HCT116 (cell line): Measurements from ENCODE around the gene DIAPH3. TPM values are rescaled to one million over a fixed set of nuclear protein-coding genes. Genes with fewer than 3 reads are reported as not detected.

Experiments
- ATAC-seq: fragments of 200-7000 bp; cut with Tn5 transposase; 2 replicates; pipeline ENCODE4 v1.9.1; 2020; ENCODE audit warnings: mild to moderate bottlenecking, moderate library complexity
- BruUV-seq: library from RNA; stranded (reverse); fragments of 400-500 nt; replicated peaks from 2 replicates; lab custom pipeline; 2021; lab: Mats Ljungman, UMichigan
- CTCF ChIA-PET: fragments of 300-600 bp; sonication (Branson Sonifier 250); formaldehyde crosslinking; loops from one replicate; lab custom pipeline; 2021; ENCODE audit warnings: antibody characterized with exemption; lab: Charles Lee
- POLR2A ChIA-PET: fragments of 300-600, 350-600 bp; sonication (Branson Sonifier 250); formaldehyde crosslinking; loops from one replicate; lab custom pipeline; 2021; ENCODE audit warnings: antibody characterized with exemption; lab: Charles Lee
- RAD21 ChIA-PET, 2 experiments: fragments of 300-600 bp; sonication (Branson Sonifier 250); formaldehyde crosslinking; loops; one replicate each; lab custom pipeline; 2023; ENCODE audit warnings: low total read pairs in 2 of 2; ENCODE audit not compliant: uncharacterized antibody in 2 of 2, unreplicated experiment in 2 of 2, low non-redundant PET in 1 of 2; lab: Charles Lee
- DNase-seq: peaks from one replicate; pipeline ENCODE4 v3.0.0-alpha.2; 2010; ENCODE audit warnings: low read depth, low spot score
- H2AFZ ChIP-seq: fragments of 200-600 bp; shearing (Covaris generic), sonication (generic); 2 replicates; pipeline ENCODE4 v1.6.1; 2017; ENCODE audit warnings: low read depth, mixed run types, mixed read lengths, antibody characterized with exemption, low read length; ENCODE audit not compliant: poor library complexity, severe bottlenecking
- H3K27ac ChIP-seq: 2 replicates; pipeline ENCODE4 v1.5.1; 2012; ENCODE audit warnings: low read depth, low read length
- H3K27me3 ChIP-seq: fragments of 200-600 bp; sonication (generic); 2 replicates; pipeline ENCODE4 v1.6.1; 2016; ENCODE audit warnings: mixed run types, low read length, mixed read lengths; ENCODE audit not compliant: insufficient read depth
- H3K36me3 ChIP-seq, 2 experiments: fragments of 200-500 bp in 1 of 2; fragments of 200-600 bp in 1 of 2; sonication (Bioruptor generic) in 1 of 2; sonication (generic) in 1 of 2; 2 replicates each; pipeline versions ENCODE4 v1.5.1 to v1.6.1; 2014 to 2016; ENCODE audit warnings: low read length in 2 of 2, inconsistent platforms in 1 of 2, mixed read lengths in 1 of 2, mixed run types in 1 of 2; ENCODE audit not compliant: insufficient read depth in 2 of 2, control insufficient read depth in 1 of 2
- H3K4me1 ChIP-seq, 2 experiments: fragments of 200-600 bp in 1 of 2; sonication (generic) in 1 of 2; 2 replicates each; pipeline versions ENCODE4 v1.5.1 to v1.6.1; 2012 to 2017; ENCODE audit warnings: low read length in 2 of 2, inconsistent platforms in 1 of 2, mild to moderate bottlenecking in 1 of 2, mixed read lengths in 1 of 2, mixed run types in 1 of 2, moderate library complexity in 1 of 2; ENCODE audit not compliant: insufficient read depth in 2 of 2, control insufficient read depth in 1 of 2
- H3K4me2 ChIP-seq: fragments of 200-600 bp; sonication (generic); 2 replicates; pipeline ENCODE4 v1.6.1; 2017; ENCODE audit warnings: mixed run types, low read length, mixed read lengths
- H3K4me3 ChIP-seq, 2 experiments: fragments of 200-600 bp in 1 of 2; sonication (generic) in 1 of 2; replicated peaks in 1 of 2; 2 replicates each; pipeline ENCODE4 v1.5.1; 2011 to 2016; ENCODE audit warnings: low read length in 2 of 2, control low read depth in 1 of 2, low read depth in 1 of 2, mild to moderate bottlenecking in 1 of 2, mixed read lengths in 1 of 2, mixed run types in 1 of 2
- H3K79me2 ChIP-seq: fragments of 200-600 bp; sonication (generic); 2 replicates; pipeline ENCODE4 v1.6.1; 2017; ENCODE audit warnings: mild to moderate bottlenecking, mixed run types, low read length, moderate library complexity, mixed read lengths; ENCODE audit not compliant: insufficient read depth
- H3K9ac ChIP-seq: fragments of 200-600 bp; sonication (generic); 2 replicates; pipeline ENCODE4 v1.6.1; 2016; ENCODE audit warnings: low read length, mixed read lengths
- H3K9me2 ChIP-seq: fragments of 200-600 bp; sonication (generic), shearing (Covaris generic); 2 replicates; pipeline ENCODE4 v1.6.1; 2017; ENCODE audit warnings: mixed run types, mild to moderate bottlenecking, moderate library complexity; ENCODE audit not compliant: insufficient read depth
- H3K9me3 ChIP-seq, 2 experiments: fragments of 200-500 bp in 1 of 2; fragments of 200-600 bp in 1 of 2; sonication (Bioruptor generic) in 1 of 2; sonication (generic) in 1 of 2; 2 replicates each; pipeline ENCODE4 v1.6.1; 2014 to 2017; ENCODE audit warnings: low read length in 2 of 2, mixed read lengths in 2 of 2, inconsistent platforms in 1 of 2, low read depth in 1 of 2, mild to moderate bottlenecking in 1 of 2, mixed run types in 1 of 2, moderate library complexity in 1 of 2; ENCODE audit not compliant: control insufficient read depth in 1 of 2, insufficient read depth in 1 of 2
- H4K20me1 ChIP-seq: fragments of 200-600 bp; sonication (generic), shearing (Covaris generic); 2 replicates; pipeline ENCODE4 v1.6.1; 2017; ENCODE audit warnings: mixed run types, mild to moderate bottlenecking, moderate library complexity; ENCODE audit not compliant: insufficient read depth
- ELF1 ChIP-seq: IDR thresholded peaks from 2 replicates; pipeline ENCODE4 v1.6.1; 2012; ENCODE audit warnings: low read depth, borderline replicate concordance
- EZH2 ChIP-seq: fragments of 200-600 bp; sonication (generic); IDR thresholded peaks from 2 replicates; pipeline ENCODE4 v1.6.1; 2017; ENCODE audit warnings: antibody characterized with exemption, mixed run types
- EZH2phosphoT487 ChIP-seq: fragments of 200-600 bp; IDR thresholded peaks from 2 replicates; pipeline ENCODE4 v1.6.1; 2018; ENCODE audit warnings: antibody characterized with exemption, borderline replicate concordance
- FOSL1 ChIP-seq: IDR thresholded peaks from 2 replicates; pipeline ENCODE4 v1.6.1; 2012; ENCODE audit warnings: low read depth
- POLR2A ChIP-seq: IDR thresholded peaks from 2 replicates; pipeline ENCODE4 v1.7.0; 2011; ENCODE audit warnings: borderline replicate concordance; ENCODE audit not compliant: insufficient read depth, insufficient read length; ENCODE audit errors: extremely low read depth
- RAD21 ChIP-seq: IDR thresholded peaks from 2 replicates; pipeline ENCODE4 v1.6.1; 2012; ENCODE audit warnings: low read depth, mild to moderate bottlenecking
- SIN3A ChIP-seq: IDR thresholded peaks from 2 replicates; pipeline ENCODE4 v1.6.1; 2012; ENCODE audit warnings: low read depth
- SP1 ChIP-seq: IDR thresholded peaks from 2 replicates; pipeline ENCODE4 v1.6.1; 2012; ENCODE audit warnings: low read depth
- TCF7L2 ChIP-seq: IDR thresholded peaks from 2 replicates; pipeline ENCODE4 v1.7.0; 2011; ENCODE audit warnings: borderline replicate concordance, inconsistent platforms; ENCODE audit not compliant: insufficient read depth, insufficient read length; ENCODE audit errors: extremely low read depth
- YY1 ChIP-seq: IDR thresholded peaks from 2 replicates; pipeline ENCODE4 v1.6.1; 2011; ENCODE audit warnings: low read length, low read depth, moderate library complexity, mild to moderate bottlenecking; ENCODE audit not compliant: insufficient replicate concordance; ENCODE audit errors: extremely low read depth
- intact Hi-C: fragments of 100-400 bp; cut with micrococcal nuclease; formaldehyde crosslinking; loops from 2 replicates; pipeline ENCODE4 v1.10.0; 2022
- total RNA-seq: library from RNA; stranded (reverse); gene quantifications from one replicate; pipeline ENCODE4 v1.2.1, GENCODE V29; 2021; ENCODE audit not compliant: unreplicated experiment
- TF ChIP-seq, protein P1 (sequence below), 3 experiments: fragments of 200-600 bp in 1 of 3; sonication (generic) in 1 of 3; IDR thresholded peaks in 2 of 3; conservative IDR thresholded peaks in 1 of 3; 2 replicates each; pipeline ENCODE4 v1.5.1; 2012 to 2017; ENCODE audit warnings: low read depth in 2 of 3, low read length in 2 of 3, antibody characterized with exemption in 1 of 3, borderline replicate concordance in 1 of 3, control low read depth in 1 of 3, mild to moderate bottlenecking in 1 of 3, mixed read lengths in 1 of 3, mixed run types in 1 of 3, moderate library complexity in 1 of 3; ENCODE audit not compliant: insufficient read depth in 1 of 3
- TF ChIP-seq, protein P2 (sequence below): IDR thresholded peaks from 2 replicates; pipeline ENCODE4 v1.6.1; 2012
- TF ChIP-seq, protein P3 (sequence below): IDR thresholded peaks from 2 replicates; pipeline ENCODE4 v1.6.1; 2011; ENCODE audit warnings: mild to moderate bottlenecking, low read length, moderate library complexity; ENCODE audit not compliant: insufficient replicate concordance; ENCODE audit errors: extremely low read depth

Gene DIAPH3
- total RNA-seq, 1 experiment from 2014 or later, result 22.8 TPM

DNA sequence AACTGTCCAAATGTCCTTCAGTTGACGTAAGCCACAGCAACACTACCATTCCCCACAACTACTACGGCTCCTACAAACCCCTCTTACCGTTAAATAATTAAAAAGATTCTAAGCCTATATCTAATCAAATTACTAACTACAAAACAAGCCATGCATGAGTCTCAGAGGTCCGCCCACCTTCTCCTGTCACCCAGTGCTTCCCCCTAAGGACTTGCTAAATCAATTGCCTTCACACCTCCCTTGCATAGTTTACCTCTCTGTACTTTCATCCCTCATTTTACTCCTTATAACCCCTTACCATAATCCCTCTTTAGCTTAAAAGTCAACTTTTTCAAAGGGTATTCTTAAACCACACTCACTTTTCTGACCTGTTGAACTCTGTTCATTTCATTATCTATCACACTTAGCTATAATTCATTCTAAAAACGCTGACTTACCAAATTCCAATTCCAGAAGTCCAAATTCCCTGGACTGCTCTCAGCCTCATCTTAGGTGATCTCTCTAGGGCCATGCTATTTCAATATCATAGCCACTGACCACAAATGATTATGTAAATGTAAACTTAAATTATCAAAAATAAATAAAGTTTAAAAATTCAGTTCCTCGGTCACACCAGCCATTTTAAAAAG, 187.8 kb downstream of the DIAPH3 start:
- CTCF ChIA-PET, result no interaction called here
- ATAC-seq, result no peak
- POLR2A ChIA-PET, result no interaction called here

DNA sequence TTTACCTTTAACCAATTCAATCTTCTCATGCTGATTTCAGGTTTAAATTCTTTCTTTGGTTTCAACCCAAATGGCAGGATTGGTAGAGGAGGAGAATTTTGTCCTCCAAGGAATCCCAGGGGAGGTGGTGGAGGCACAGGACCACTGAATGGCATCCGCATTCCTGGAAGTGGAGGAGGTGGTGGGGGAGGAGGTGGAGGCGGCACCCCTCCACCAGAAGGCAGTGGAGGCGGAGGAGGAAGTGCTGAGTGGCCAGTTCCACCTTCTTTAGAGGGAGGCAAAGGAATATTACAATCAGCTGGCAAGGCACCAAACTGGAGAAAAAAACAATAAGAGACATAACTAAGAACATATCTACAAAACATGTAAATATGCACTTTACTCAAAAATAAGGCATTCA, 192.9 kb downstream of the DIAPH3 start:
- no peak overlapping the region for H3K9ac ChIP-seq
- POLR2A ChIA-PET, result no interaction called here
- TF ChIP-seq ELF1 (no peak), EZH2 (no peak), FOSL1 (no peak), TCF7L2 (no peak), SIN3A (no peak), RAD21 (no peak), YY1 (no peak), POLR2A (no peak), EZH2phosphoT487 (no peak), SP1 (no peak)
- TF ChIP-seq, protein P1, sequence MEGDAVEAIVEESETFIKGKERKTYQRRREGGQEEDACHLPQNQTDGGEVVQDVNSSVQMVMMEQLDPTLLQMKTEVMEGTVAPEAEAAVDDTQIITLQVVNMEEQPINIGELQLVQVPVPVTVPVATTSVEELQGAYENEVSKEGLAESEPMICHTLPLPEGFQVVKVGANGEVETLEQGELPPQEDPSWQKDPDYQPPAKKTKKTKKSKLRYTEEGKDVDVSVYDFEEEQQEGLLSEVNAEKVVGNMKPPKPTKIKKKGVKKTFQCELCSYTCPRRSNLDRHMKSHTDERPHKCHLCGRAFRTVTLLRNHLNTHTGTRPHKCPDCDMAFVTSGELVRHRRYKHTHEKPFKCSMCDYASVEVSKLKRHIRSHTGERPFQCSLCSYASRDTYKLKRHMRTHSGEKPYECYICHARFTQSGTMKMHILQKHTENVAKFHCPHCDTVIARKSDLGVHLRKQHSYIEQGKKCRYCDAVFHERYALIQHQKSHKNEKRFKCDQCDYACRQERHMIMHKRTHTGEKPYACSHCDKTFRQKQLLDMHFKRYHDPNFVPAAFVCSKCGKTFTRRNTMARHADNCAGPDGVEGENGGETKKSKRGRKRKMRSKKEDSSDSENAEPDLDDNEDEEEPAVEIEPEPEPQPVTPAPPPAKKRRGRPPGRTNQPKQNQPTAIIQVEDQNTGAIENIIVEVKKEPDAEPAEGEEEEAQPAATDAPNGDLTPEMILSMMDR (IDR thresholded peaks at IDR 0.05 in 2 of 3, conservative IDR thresholded peaks at IDR 0.05 in 1 of 3; ENCODE audit: borderline replicate concordance in 1 of 3, insufficient read depth in 1 of 3, low read depth in 2 of 3, low read length in 2 of 3), result no peak
- TF ChIP-seq, protein P2, sequence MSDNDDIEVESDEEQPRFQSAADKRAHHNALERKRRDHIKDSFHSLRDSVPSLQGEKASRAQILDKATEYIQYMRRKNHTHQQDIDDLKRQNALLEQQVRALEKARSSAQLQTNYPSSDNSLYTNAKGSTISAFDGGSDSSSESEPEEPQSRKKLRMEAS, result no peak

More for the DNA sequence above, 187.8 kb downstream of the DIAPH3 start:
- Histone ChIP-seq H3K9ac (no peak overlapping the region), H3K79me2 (no peaks in the 10 kb centered on the region), H3K9me2 (no peaks in the 10 kb centered on the region), H3K27me3 (no peaks in the 10 kb centered on the region), H3K36me3 (no peaks in the 10 kb centered on the region), H2AFZ (no peak overlapping the region), H3K4me1 (no peaks in the 10 kb centered on the region), H4K20me1 (no peaks in the 10 kb centered on the region), H3K4me3 (no peak overlapping the region), H3K27ac (no peak overlapping the region), H3K9me3 (no peaks in the 10 kb centered on the region), H3K4me2 (no peak overlapping the region)
- intact Hi-C loops, result no loop called here
- RAD21 ChIA-PET, result no interaction called here
- DNase-seq, result no peak
- no peak for TF ChIP-seq EZH2phosphoT487
- TF ChIP-seq, protein P3, sequence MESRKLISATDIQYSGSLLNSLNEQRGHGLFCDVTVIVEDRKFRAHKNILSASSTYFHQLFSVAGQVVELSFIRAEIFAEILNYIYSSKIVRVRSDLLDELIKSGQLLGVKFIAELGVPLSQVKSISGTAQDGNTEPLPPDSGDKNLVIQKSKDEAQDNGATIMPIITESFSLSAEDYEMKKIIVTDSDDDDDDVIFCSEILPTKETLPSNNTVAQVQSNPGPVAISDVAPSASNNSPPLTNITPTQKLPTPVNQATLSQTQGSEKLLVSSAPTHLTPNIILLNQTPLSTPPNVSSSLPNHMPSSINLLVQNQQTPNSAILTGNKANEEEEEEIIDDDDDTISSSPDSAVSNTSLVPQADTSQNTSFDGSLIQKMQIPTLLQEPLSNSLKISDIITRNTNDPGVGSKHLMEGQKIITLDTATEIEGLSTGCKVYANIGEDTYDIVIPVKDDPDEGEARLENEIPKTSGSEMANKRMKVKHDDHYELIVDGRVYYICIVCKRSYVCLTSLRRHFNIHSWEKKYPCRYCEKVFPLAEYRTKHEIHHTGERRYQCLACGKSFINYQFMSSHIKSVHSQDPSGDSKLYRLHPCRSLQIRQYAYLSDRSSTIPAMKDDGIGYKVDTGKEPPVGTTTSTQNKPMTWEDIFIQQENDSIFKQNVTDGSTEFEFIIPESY, result no peak
- TF ChIP-seq TCF7L2, result no peak
- BruUV-seq, result no TSS peak

More for the DNA sequence above, 192.9 kb downstream of the DIAPH3 start:
- no peaks in the 10 kb centered on the region for H4K20me1 ChIP-seq
- ChIA-PET RAD21 (no interaction called here), CTCF (no interaction called here)
- no peaks in the 10 kb centered on the region for H3K36me3 ChIP-seq
- H3K27me3 ChIP-seq, result no peaks in the 10 kb centered on the region
- H2AFZ ChIP-seq, result no peak overlapping the region
- intact Hi-C loops, result no loop called here
- no peak overlapping the region for H3K27ac ChIP-seq
- DNase-seq (no peak), ATAC-seq (no peak)
- no TSS peak for BruUV-seq
- no peak overlapping the region for H3K4me2 ChIP-seq
- H3K4me3 ChIP-seq, result no peak overlapping the region
- no peaks in the 10 kb centered on the region for H3K9me2 ChIP-seq
- H3K9me3 ChIP-seq, result no peaks in the 10 kb centered on the region
- no peaks in the 10 kb centered on the region for H3K79me2 ChIP-seq
- no peaks in the 10 kb centered on the region for H3K4me1 ChIP-seq
